HEK293 (cell line): ENCODE results near the gene ZDHHC11.

Source experiments
- BCL6B ChIP-seq: fragments of 450-650 bp; formaldehyde crosslinking; IDR thresholded peaks from 2 replicates; pipeline ENCODE4 v1.5.1; 2017; ENCODE audit warnings: missing biosample characterization, missing genetic modification characterization
- FEZF1 ChIP-seq: fragments of 450-650 bp; formaldehyde crosslinking; IDR thresholded peaks from 2 replicates; pipeline ENCODE4 v1.5.1; 2016; ENCODE audit warnings: missing biosample characterization, missing genetic modification characterization
- GLIS2 ChIP-seq: fragments of 450-650 bp; formaldehyde crosslinking; IDR thresholded peaks from 2 replicates; pipeline ENCODE4 v1.5.1; 2016; ENCODE audit warnings: missing biosample characterization, missing genetic modification characterization
- KLF17 ChIP-seq: fragments of 450-650 bp; formaldehyde crosslinking; IDR thresholded peaks from 2 replicates; pipeline ENCODE4 v1.5.1; 2016; ENCODE audit warnings: missing biosample characterization, missing genetic modification characterization
- PRDM10 ChIP-seq: fragments of 450-650 bp; formaldehyde crosslinking; IDR thresholded peaks from 2 replicates; pipeline ENCODE4 v1.5.1; 2016; ENCODE audit warnings: missing biosample characterization, missing genetic modification characterization
- ZNF175 ChIP-seq: fragments of 450-650 bp; formaldehyde crosslinking; IDR thresholded peaks from 2 replicates; pipeline ENCODE4 v1.5.1; 2016; ENCODE audit warnings: missing biosample characterization, missing genetic modification characterization
- ZNF2 ChIP-seq: fragments of 450-650 bp; formaldehyde crosslinking; IDR thresholded peaks from 2 replicates; pipeline ENCODE4 v1.5.1; 2016; ENCODE audit warnings: missing biosample characterization, missing genetic modification characterization
- ZNF223 ChIP-seq: fragments of 450-650 bp; formaldehyde crosslinking; IDR thresholded peaks from 2 replicates; pipeline ENCODE4 v1.5.1; 2016; ENCODE audit warnings: missing biosample characterization, missing genetic modification characterization
- ZNF23 ChIP-seq: fragments of 450-650 bp; formaldehyde crosslinking; IDR thresholded peaks from 2 replicates; pipeline ENCODE4 v1.5.1; 2016; ENCODE audit warnings: missing biosample characterization, missing genetic modification characterization, borderline replicate concordance
- ZNF239 ChIP-seq: fragments of 450-650 bp; formaldehyde crosslinking; IDR thresholded peaks from 2 replicates; pipeline ENCODE4 v1.5.1; 2016; ENCODE audit warnings: missing biosample characterization, missing genetic modification characterization
- ZNF302 ChIP-seq: fragments of 450-650 bp; formaldehyde crosslinking; IDR thresholded peaks from 2 replicates; pipeline ENCODE4 v1.5.1; 2016; ENCODE audit warnings: missing biosample characterization, missing genetic modification characterization, low read depth
- ZNF324 ChIP-seq: fragments of 450-650 bp; formaldehyde crosslinking; IDR thresholded peaks from 2 replicates; pipeline ENCODE4 v1.5.1; 2016; ENCODE audit warnings: missing biosample characterization, missing genetic modification characterization
- ZNF394 ChIP-seq: fragments of 450-650 bp; formaldehyde crosslinking; IDR thresholded peaks from 2 replicates; pipeline ENCODE4 v1.5.1; 2016; ENCODE audit warnings: missing biosample characterization, missing genetic modification characterization, mild to moderate bottlenecking, moderate library complexity, borderline replicate concordance
- ZNF398 ChIP-seq: fragments of 450-650 bp; formaldehyde crosslinking; IDR thresholded peaks from 2 replicates; pipeline ENCODE4 v1.5.1; 2017; ENCODE audit warnings: missing biosample characterization, missing genetic modification characterization
- ZNF404 ChIP-seq: fragments of 450-650 bp; formaldehyde crosslinking; IDR thresholded peaks from 2 replicates; pipeline ENCODE4 v1.5.1; 2017; ENCODE audit warnings: missing biosample characterization, missing genetic modification characterization
- ZNF433 ChIP-seq: fragments of 450-650 bp; formaldehyde crosslinking; IDR thresholded peaks from 2 replicates; pipeline ENCODE4 v1.5.1; 2016; ENCODE audit warnings: missing biosample characterization, missing genetic modification characterization, low read depth
- ZNF544 ChIP-seq: fragments of 450-650 bp; formaldehyde crosslinking; IDR thresholded peaks from 2 replicates; pipeline ENCODE4 v1.5.0; 2017; ENCODE audit warnings: missing biosample characterization, missing genetic modification characterization
- ZNF558 ChIP-seq: fragments of 450-650 bp; formaldehyde crosslinking; IDR thresholded peaks from 2 replicates; pipeline ENCODE4 v1.5.1; 2016; ENCODE audit warnings: missing biosample characterization, missing genetic modification characterization
- ZNF571 ChIP-seq: fragments of 450-650 bp; formaldehyde crosslinking; IDR thresholded peaks from 2 replicates; pipeline ENCODE4 v1.5.0; 2017; ENCODE audit warnings: missing biosample characterization, missing genetic modification characterization
- ZNF624 ChIP-seq: fragments of 450-650 bp; formaldehyde crosslinking; IDR thresholded peaks from 2 replicates; pipeline ENCODE4 v1.5.1; 2017; ENCODE audit warnings: missing biosample characterization, missing genetic modification characterization
- ZNF645 ChIP-seq: fragments of 450-650 bp; formaldehyde crosslinking; IDR thresholded peaks from 2 replicates; pipeline ENCODE4; 2016; ENCODE audit warnings: missing biosample characterization, missing genetic modification characterization
- ZNF704 ChIP-seq: fragments of 450-650 bp; formaldehyde crosslinking; IDR thresholded peaks from 2 replicates; pipeline ENCODE4 v1.5.1; 2016; ENCODE audit warnings: missing biosample characterization, missing genetic modification characterization
- ZNF747 ChIP-seq: fragments of 450-650 bp; formaldehyde crosslinking; IDR thresholded peaks from 2 replicates; pipeline ENCODE4 v1.5.1; 2016; ENCODE audit warnings: missing biosample characterization, missing genetic modification characterization
- ZNF76 ChIP-seq: fragments of 450-650 bp; formaldehyde crosslinking; IDR thresholded peaks from 2 replicates; pipeline ENCODE4; 2016; ENCODE audit warnings: low read depth, missing biosample characterization, missing genetic modification characterization, borderline replicate concordance
- ZSCAN18 ChIP-seq: fragments of 450-650 bp; formaldehyde crosslinking; IDR thresholded peaks from 2 replicates; pipeline ENCODE4 v1.5.1; 2016; ENCODE audit warnings: missing biosample characterization, missing genetic modification characterization
- ZSCAN5A ChIP-seq: fragments of 450-650 bp; formaldehyde crosslinking; IDR thresholded peaks from 2 replicates; pipeline ENCODE4 v1.5.1; 2016; ENCODE audit warnings: missing biosample characterization, missing genetic modification characterization

The ZDHHC11 gene

GRCh38 chr5:892394-893136 is 41.8 kb upstream of the ZDHHC11 start, which contains the start of the genes BRD9 and TRIP13 (continued):
- TF ChIP-seq ZSCAN18 (tag by site-specific recombination) (no peak), ZNF302 (tag by site-specific recombination) (no peak), ZNF433 (tag by site-specific recombination) (no peak), ZNF624 (tag by site-specific recombination) (no peak), ZNF558 (tag by site-specific recombination) (no peak), ZNF704 (tag by site-specific recombination) (no peak), ZNF544 (no peak), ZNF23 (tag by site-specific recombination) (no peak), BCL6B (tag by site-specific recombination) (no peak), PRDM10 (no peak), ZNF571 (tag by site-specific recombination) (no peak), ZNF223 (no peak), ZNF645 (no peak), ZNF394 (tag by site-specific recombination) (0 out of 2 replicates have a peak, but pooled peaks have one; percentile 7), ZNF324 (tag by site-specific recombination) (no peak), FEZF1 (no peak), ZNF175 (tag by site-specific recombination) (no peak), ZNF398 (tag by site-specific recombination) (peak; percentile 56), ZNF76 (tag by site-specific recombination) (peak; percentile 68), GLIS2 (tag by site-specific recombination) (peak; percentile 64), ZNF747 (tag by site-specific recombination) (no peak), ZNF239 (tag by site-specific recombination) (no peak), ZNF404 (no peak), ZNF2 (0 out of 2 replicates have a peak, but pooled peaks have one; percentile 24), ZSCAN5A (tag by site-specific recombination) (0 out of 2 replicates have a peak, but pooled peaks have one; percentile 31), KLF17 (tag by site-specific recombination) (0 out of 2 replicates have a peak, but pooled peaks have one; percentile 18)
